Spinal cord (tissue), 4 donors: ENCODE measurements around the gene BRCC3. TPM values are rescaled to one million over a fixed set of nuclear protein-coding genes. Genes with fewer than 3 reads are reported as not detected.

ENCODE experiments used
- polyA plus RNA-seq, 2 donors: library from polyadenylated mRNA; unstranded; fragments of 120-200 nt; gene quantifications; one replicate each; pipeline ENCODE4 v1.2.1, GENCODE V29; 2013; ENCODE audit not compliant: insufficient read length in 2 of 2
- total RNA-seq, 2 donors: library from RNA; depleted of rRNA in 1 of 2; stranded (reverse); fragments of 120-200 nt in 1 of 2; fragments of >200 nt in 1 of 2; gene quantifications; one replicate each; pipeline versions ENCODE4 v1.2.3 to v1.2.4, GENCODE V29; 2013 to 2014

The BRCC3 gene
- total and polyA plus RNA-seq, 4 donors = 12.4 to 26.9 (median 21.4) TPM

Other genes with a start within 250 kb of the BRCC3 start
- gene SMIM9, start 236.8 kb upstream of the BRCC3 start, total RNA-seq = not detected
- gene SMIM9, start 236.8 kb upstream of the BRCC3 start, polyA plus RNA-seq = not detected
- gene F8A1, start 185.2 kb upstream of the BRCC3 start, total RNA-seq = 1 to 10 TPM in 1 of 2 donors, under 1 TPM in 1; 0.69 to 3.7 TPM
- gene F8A1, start 185.2 kb upstream of the BRCC3 start, polyA plus RNA-seq = 10 to 100 TPM; 33.1 to 33.8 TPM
- 1 to 10 TPM; 8.0 TPM for gene F8, start 48.8 kb upstream of the BRCC3 start, total RNA-seq
- gene F8, start 48.8 kb upstream of the BRCC3 start, polyA plus RNA-seq = 1 to 10 TPM; 4.8 to 6.0 TPM
- 100 to 1,000 TPM in 1 of 2 donors, 10 to 100 TPM in 1; 44.7 to 130 TPM for gene FUNDC2, start 44.7 kb upstream of the BRCC3 start, total RNA-seq
- 100 to 1,000 TPM; 108 to 118 TPM for gene FUNDC2, start 44.7 kb upstream of the BRCC3 start, polyA plus RNA-seq
- 10 to 100 TPM in 1 of 2 donors, 1 to 10 TPM in 1; 5.5 to 18.6 TPM for gene CMC4, start 372 bp upstream of the BRCC3 start, total RNA-seq
- gene CMC4, start 372 bp upstream of the BRCC3 start, polyA plus RNA-seq = 10 to 100 TPM; 10.9 to 13.8 TPM
- gene MTCP1, start 372 bp upstream of the BRCC3 start, total RNA-seq = 10 to 100 TPM; 13.3 to 24.9 TPM
- gene MTCP1, start 372 bp upstream of the BRCC3 start, polyA plus RNA-seq = 10 to 100 TPM; 17.1 to 19.6 TPM
- gene VBP1, start 145.0 kb downstream of the BRCC3 start, total RNA-seq = 100 to 1,000 TPM in 1 of 2 donors, 10 to 100 TPM in 1; 81.5 to 142 TPM
- gene VBP1, start 145.0 kb downstream of the BRCC3 start, polyA plus RNA-seq = 100 to 1,000 TPM; 123 to 158 TPM
- 10 to 100 TPM in 1 of 2 donors, 1 to 10 TPM in 1; 5.7 to 21.7 TPM for gene RAB39B, start 193.0 kb downstream of the BRCC3 start, total RNA-seq
- 10 to 100 TPM; 17.1 to 22.6 TPM for gene RAB39B, start 193.0 kb downstream of the BRCC3 start, polyA plus RNA-seq